ENCODE data around the gene ROBO1.

The ROBO1 gene

GRCh38 chr3:79670178-79670577 lies 97.6 kb downstream of the ROBO1 start:
- no peak for DNase-seq (ENCODE audit: low read depth)

- DNase-seq (ENCODE audit: low read depth), result no peak
These were observed 103.3 kb downstream of the ROBO1 start for GRCh38 chr3:79664455-79664854.

GRCh38 chr3:79661896-79662295 lies 105.9 kb downstream of the ROBO1 start:
- DNase-seq (ENCODE audit: low read depth), result no peak

- DNase-seq (ENCODE audit: low read depth), result no peak
These were observed 110.7 kb downstream of the ROBO1 start for GRCh38 chr3:79657076-79657475.

DNA sequence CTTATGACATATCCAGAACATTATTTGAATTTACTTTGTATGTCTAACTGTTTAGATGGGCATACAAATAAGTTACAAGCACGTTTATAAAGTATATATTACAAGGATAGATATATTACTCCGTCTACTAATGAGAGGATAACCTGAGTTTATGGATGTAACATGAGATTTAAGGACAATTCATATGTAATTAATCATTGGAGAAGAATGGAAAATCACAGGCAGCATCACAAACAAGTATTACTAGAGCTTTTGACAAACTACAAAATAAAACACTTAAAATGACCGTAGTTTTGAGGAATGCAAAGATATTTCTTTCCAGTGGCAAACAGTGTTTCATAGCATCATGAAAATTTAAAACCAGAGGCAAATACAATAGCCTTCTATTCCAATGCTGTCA lies 113.8 kb downstream of the ROBO1 start:
- no peak for DNase-seq (ENCODE audit: low read depth)

DNA sequence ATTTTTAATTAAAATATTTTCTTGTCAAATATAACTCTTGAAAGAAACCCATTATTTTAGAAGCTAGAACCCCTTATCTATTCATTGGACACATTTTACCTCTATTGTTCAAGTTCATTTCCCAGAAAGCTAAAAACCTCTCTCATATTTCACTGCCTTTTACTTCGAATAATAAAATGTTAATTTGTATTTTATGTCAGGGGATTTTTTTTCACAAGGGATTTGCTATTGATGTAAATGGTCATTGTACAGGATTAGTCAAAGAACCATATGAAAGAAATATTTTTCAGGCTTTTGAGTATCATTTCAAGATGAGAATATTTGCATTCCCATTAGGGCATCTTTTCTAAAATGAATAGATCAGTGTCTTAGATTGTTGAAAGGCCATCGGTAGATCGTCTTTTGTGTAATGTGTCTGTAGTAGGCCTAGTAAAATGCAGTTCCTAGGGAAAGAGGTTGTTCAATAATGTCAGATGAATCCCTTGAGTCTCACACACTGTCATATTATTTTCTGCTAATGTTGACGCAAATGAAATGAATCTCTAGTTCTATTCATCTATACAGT lies 114.5 kb downstream of the ROBO1 start:
- DNase-seq (ENCODE audit: low read depth), result no peak

DNA sequence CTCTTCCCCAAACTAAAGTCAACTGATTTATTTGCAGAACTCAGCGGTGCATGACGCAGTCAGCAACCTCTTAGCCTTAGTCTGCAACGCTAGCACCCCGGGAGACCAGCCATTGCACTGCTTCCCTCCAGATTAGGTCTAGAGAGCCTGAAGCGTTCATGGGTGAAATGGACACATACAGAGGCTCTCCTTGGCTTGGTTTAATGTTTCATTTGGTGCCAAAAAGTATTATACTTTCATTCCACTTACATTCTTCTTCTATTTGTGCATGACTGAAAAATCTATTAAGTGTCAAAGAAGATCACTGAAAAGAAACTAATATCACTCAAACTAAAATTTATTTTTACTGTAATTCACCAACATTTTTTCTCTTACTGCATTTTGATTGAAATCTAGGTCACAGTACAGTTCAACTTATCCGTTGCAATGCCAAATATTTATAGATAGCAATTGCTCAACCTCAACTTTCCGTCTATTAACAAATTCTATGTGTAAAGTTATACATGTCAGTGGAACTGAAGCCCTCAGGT lies 116.2 kb downstream of the ROBO1 start:
- no peak for DNase-seq (ENCODE audit: low read depth)

GRCh38 chr3:79639855-79640254 lies 127.9 kb downstream of the ROBO1 start:
- no peak for DNase-seq (ENCODE audit: low read depth)

DNA sequence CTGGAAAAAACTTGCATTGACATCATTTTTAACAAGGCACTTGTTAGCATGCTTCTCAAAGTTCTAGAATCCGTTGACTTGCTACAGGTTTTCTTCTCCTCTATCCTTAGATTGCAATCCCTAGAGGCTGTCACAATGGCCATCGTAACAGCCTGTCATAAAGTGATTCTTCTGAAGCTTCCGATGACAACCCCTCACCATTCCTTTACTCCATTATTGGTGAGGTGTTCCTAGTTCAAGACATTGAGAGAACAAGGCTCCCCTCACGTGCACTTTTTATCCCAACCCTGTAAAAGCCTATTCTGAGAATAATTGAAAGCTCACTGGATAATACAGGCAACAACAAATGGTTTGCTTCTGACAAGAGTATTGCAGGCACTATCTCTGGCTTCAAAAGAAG lies 131.4 kb downstream of the ROBO1 start:
- no peak for DNase-seq (ENCODE audit: low read depth)

DNA sequence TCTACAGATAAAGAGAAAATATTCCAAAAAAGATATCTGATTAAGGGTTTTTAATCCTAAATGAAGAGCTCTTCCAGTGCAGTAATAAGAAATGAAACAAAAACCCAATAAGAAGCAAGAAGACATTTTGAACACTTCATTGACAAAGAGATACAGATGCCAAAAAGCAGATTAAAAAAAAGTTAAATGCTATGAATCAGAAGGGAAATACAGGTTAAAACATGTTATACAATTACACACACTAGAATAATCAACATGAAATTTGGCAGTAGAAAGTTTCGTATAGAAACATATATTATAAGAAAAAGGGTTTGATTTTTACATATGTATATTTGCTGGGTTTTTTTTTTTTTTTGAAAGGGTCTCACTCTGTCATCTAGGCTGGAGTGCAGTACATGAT lies 135.0 kb downstream of the ROBO1 start:
- DNase-seq (ENCODE audit: low read depth), result no peak

DNA sequence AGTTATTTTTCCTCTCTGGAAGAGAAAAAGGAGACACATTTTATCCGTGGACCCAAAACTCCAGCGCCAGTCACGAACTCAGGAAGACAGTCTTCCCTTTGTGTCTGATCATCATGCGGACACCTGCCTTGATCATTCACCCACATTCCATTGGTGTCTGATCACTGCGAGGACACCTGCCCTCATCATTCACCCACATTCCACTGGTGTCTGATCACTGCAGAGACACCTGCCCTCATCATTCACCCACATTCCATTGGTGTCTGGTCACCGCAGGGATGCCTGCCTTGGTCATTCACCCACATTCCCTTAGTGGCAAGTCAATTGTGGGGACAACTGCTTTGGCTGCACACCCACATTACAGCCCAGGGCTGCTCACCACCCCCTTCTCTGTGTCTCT lies 148.9 kb downstream of the ROBO1 start:
- DNase-seq (ENCODE audit: low read depth), result no peak

GRCh38 chr3:79606414-79606813 lies 161.4 kb downstream of the ROBO1 start:
- DNase-seq (ENCODE audit: low read depth), result no peak

DNA sequence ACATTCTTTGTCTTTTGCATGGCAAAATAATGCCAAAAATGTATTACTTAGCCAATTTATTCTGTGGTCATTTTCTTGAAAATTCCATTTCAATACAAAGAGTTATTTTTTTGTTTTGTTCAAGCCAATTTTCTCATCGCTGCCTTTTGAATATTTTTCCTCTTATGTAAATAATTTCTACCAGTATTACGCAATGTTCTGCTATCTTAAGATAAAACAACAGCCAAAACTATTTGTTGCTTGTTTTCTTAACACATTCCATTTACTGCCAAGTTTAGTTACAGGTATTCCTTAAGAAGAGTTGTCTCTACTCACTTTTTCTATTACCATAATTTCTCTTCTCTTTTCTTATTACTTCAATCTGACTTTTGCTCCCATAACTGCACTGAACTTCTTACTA lies 163.1 kb downstream of the ROBO1 start:
- DNase-seq (ENCODE audit: low read depth), result no peak

- DNase-seq (ENCODE audit: low read depth), result no peak
These were observed 165.4 kb downstream of the ROBO1 start for GRCh38 chr3:79602385-79602784.

- no peak for DNase-seq (ENCODE audit: low read depth)
These were observed 169.2 kb downstream of the ROBO1 start for GRCh38 chr3:79598594-79598993.

GRCh38 chr3:79597709-79598108 lies 170.1 kb downstream of the ROBO1 start:
- no peak for DNase-seq (ENCODE audit: low read depth)

DNA sequence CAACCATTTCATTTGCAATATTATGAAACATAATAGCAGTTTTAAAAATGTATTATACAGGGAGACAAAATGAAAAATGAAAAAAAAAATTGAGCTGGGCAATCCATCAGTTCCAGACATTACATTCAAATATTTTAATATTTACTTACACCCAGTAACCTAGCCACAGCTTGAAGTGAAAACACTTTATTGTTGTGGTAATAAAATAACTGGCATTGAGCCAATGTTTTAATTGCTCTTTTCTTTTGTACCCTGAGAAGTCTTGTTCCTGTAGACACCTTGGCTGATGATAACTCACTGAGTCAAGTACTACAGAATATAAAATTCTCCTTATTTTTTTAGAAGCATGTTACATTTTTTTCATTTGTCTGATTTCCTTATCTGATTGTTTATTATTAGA lies 180.6 kb downstream of the ROBO1 start:
- no peak for DNase-seq (ENCODE audit: low read depth)

- no peak for DNase-seq (ENCODE audit: low read depth)
These were observed 181.6 kb downstream of the ROBO1 start for GRCh38 chr3:79586232-79586631.

DNA sequence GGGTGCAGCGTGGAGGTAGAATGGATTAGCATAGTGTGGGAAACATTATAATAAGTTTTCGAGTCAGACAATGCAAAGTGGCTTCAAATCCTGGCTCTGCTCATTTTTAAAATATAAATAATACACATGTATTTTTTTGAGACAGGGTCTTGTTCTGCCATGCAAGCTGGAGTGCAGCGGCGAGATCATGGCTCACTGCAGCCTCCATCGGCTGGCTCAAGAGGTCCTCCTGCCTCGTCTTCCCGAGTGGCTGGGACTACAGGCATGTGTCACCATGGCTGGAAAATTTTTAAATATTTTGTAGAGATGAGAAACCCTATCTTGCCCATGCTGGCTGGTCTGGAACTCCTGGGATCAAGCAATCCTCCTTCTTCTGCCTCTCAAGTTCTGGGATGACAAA lies 194.9 kb downstream of the ROBO1 start:
- no peak for DNase-seq (ENCODE audit: low read depth)

DNA sequence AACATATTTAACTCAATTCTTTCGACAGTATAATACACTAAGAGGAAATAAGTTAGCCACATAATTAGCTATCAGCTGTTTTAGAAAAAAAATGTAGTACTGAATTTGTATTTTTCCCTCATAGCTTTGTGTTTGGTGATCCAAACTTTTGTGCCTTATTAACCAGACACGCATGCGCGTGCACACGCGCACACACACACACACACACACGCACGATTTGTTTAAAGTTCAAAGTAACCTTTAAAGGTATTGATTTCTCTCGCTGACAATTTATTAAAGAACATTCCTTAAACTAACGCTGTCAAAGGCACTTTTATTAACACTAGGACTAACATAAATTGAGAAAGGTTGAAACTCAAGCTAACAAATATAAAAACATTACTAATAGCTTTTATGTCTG lies 198.9 kb downstream of the ROBO1 start:
- DNase-seq (ENCODE audit: low read depth), result no peak

DNA sequence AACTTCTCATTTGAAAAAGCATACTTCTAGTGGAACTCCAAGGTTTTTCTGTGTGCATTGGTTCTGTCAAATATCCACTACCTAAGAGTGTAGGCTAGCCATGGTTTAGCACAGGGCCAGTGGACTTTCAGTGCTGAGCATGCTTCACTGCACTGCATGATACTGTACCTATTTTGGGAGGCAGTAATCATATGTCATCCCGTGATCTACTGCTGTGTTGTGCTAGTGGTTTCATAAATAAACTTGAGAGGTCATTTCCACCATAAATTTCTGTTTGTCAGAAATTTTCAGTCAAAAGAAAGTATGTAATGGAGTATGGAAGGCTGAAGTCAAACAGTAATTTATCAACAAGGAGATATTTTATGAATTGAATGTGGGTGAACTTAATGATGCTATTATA lies 203.6 kb downstream of the ROBO1 start:
- DNase-seq (ENCODE audit: low read depth), result no peak

- DNase-seq (ENCODE audit: low read depth), result no peak
These were observed 207.1 kb downstream of the ROBO1 start for GRCh38 chr3:79560698-79561097.

DNA sequence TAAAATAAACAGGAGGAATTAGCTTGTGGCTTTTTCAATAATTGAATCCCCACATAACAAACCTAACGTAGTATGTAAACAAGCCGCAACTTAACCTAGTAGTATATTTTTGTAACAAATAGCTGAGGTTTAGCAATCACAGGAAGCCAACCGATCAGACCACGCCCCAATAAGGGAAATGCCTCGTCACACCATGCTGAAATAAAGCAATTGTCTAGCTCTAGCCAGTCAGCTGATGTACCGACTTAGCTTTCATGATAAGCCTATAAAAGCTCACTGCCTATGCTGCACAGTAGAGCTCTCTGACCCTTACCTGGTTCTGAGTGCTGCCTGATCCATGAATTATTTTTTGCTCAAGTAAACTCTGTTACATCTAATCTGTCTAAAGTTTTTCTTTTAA lies 208.9 kb downstream of the ROBO1 start:
- no peak for DNase-seq (ENCODE audit: low read depth)

DNA sequence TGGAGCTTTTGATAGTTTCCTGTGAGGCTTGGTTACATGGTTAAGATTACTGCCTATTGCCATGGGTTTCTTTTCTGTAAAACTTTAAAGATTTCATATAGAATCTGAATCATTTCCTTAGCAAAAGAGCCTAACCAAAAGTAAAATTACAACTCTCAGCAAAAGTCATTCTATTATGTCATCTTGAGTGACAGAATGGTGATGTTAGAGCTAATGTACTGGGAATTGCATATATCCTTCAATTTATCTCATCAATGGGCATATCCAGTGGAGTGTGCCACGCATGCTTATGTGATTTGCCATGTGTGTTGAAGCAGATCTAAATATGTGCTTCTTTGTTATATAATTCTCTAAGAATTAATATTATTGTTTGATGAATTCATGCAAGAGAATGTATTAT lies 212.1 kb downstream of the ROBO1 start:
- DNase-seq (ENCODE audit: low read depth), result no peak

- no peak for DNase-seq (ENCODE audit: low read depth)
These were observed 215.8 kb downstream of the ROBO1 start for GRCh38 chr3:79551997-79552396.
